Progenitor cell of endocrine pancreas (in vitro differentiated cells): ENCODE measurements around the gene GALT. TPM values are rescaled to one million over a fixed set of nuclear protein-coding genes. Genes with fewer than 3 reads are reported as not detected.

Source experiments
- DNase-seq: peaks from one replicate; pipeline ENCODE4 v3.0.0; 2021; ENCODE audit warnings: low spot score; ENCODE audit not compliant: unreplicated experiment
- H3K27ac Mint-ChIP-seq: 2 replicates; pipeline ENCODE4 v1.8.0; 2021; ENCODE audit warnings: mild to moderate bottlenecking, moderate library complexity, mixed read lengths
- H3K27me3 Mint-ChIP-seq: 2 replicates; pipeline ENCODE4 v1.8.0; 2021; ENCODE audit warnings: mixed read lengths
- H3K36me3 Mint-ChIP-seq: 2 replicates; pipeline ENCODE4 v1.8.0; 2022; ENCODE audit warnings: mixed read lengths; ENCODE audit not compliant: insufficient read depth
- H3K4me1 Mint-ChIP-seq: 2 replicates; pipeline ENCODE4 v1.8.0; 2021; ENCODE audit warnings: low read depth, mixed read lengths
- H3K4me3 Mint-ChIP-seq: 2 replicates; pipeline ENCODE4 v1.8.0; 2021; ENCODE audit warnings: low read depth, mild to moderate bottlenecking, moderate library complexity, mixed read lengths
- H3K9me3 Mint-ChIP-seq: 2 replicates; pipeline ENCODE4 v1.8.0; 2021; ENCODE audit warnings: low read depth, mixed read lengths
- CTCF ChIP-seq: fragments of 200-600 bp; sonication (generic); IDR thresholded peaks from one replicate; pipeline ENCODE4 v1.5.0; 2021; ENCODE audit warnings: antibody characterized with exemption, mild to moderate bottlenecking; ENCODE audit not compliant: unreplicated experiment
- total RNA-seq: library from RNA; stranded (reverse); gene quantifications from 2 replicates; pipeline ENCODE4 v1.2.1, GENCODE V29; 2021

Gene GALT
- total RNA-seq, 1 donor from 2014 or later = 85.6 TPM

GRCh38 chr9:34684145-34684544, 37.7 kb downstream of the GALT start:
- no peak overlapping the region for H3K4me3 Mint-ChIP-seq

GRCh38 chr9:34684816-34685215, 38.3 kb downstream of the GALT start:
- peaks cover 17% of the 10 kb centered on the region for H3K4me1 Mint-ChIP-seq
- no peak overlapping the region for H3K4me3 Mint-ChIP-seq
- TF ChIP-seq CTCF = no peak
- no peaks in the 10 kb centered on the region for H3K9me3 Mint-ChIP-seq
- peaks cover 7% of the 10 kb centered on the region for H3K36me3 Mint-ChIP-seq
- no peak overlapping the region for H3K27ac Mint-ChIP-seq
- no peak for DNase-seq
- H3K27me3 Mint-ChIP-seq = no peaks in the 10 kb centered on the region

More at GRCh38 chr9:34684145-34684544, 37.7 kb downstream of the GALT start:
- H3K9me3 Mint-ChIP-seq = no peaks in the 10 kb centered on the region
- H3K4me1 Mint-ChIP-seq = peaks cover 10% of the 10 kb centered on the region
- no peak for DNase-seq
- H3K36me3 Mint-ChIP-seq = peaks cover 7% of the 10 kb centered on the region
- H3K27ac Mint-ChIP-seq = no peak overlapping the region
- no peak for TF ChIP-seq CTCF
- no peaks in the 10 kb centered on the region for H3K27me3 Mint-ChIP-seq

GRCh38 chr9:34685591-34685990, 39.1 kb downstream of the GALT start:
- Mint-ChIP-seq H3K36me3 (peaks cover 7% of the 10 kb centered on the region), H3K27ac (no peak overlapping the region), H3K4me1 (peaks cover 18% of the 10 kb centered on the region), H3K27me3 (no peaks in the 10 kb centered on the region), H3K4me3 (no peak overlapping the region), H3K9me3 (no peaks in the 10 kb centered on the region)
- DNase-seq = no peak
- TF ChIP-seq CTCF = no peak

- H3K4me1 Mint-ChIP-seq = peaks cover 18% of the 10 kb centered on the region
- H3K27me3 Mint-ChIP-seq = no peaks in the 10 kb centered on the region
- peaks cover 1% of the 10 kb centered on the region for H3K36me3 Mint-ChIP-seq
- no peak overlapping the region for H3K27ac Mint-ChIP-seq
- no peaks in the 10 kb centered on the region for H3K9me3 Mint-ChIP-seq
- H3K4me3 Mint-ChIP-seq = no peak overlapping the region
- no peak for TF ChIP-seq CTCF
- no peak for DNase-seq
Measured at GRCh38 chr9:34686231-34686630, 39.8 kb downstream of the GALT start.

GRCh38 chr9:34686732-34687131, 40.3 kb downstream of the GALT start:
- no peaks in the 10 kb centered on the region for H3K9me3 Mint-ChIP-seq
- H3K27me3 Mint-ChIP-seq = no peaks in the 10 kb centered on the region
- peaks cover 1% of the 10 kb centered on the region for H3K36me3 Mint-ChIP-seq
- H3K27ac Mint-ChIP-seq = no peak overlapping the region
- H3K4me3 Mint-ChIP-seq = no peak overlapping the region
- peaks cover 18% of the 10 kb centered on the region for H3K4me1 Mint-ChIP-seq
- TF ChIP-seq CTCF = no peak
- DNase-seq = no peak
